HCT116 (cell line): Measurements from ENCODE around the gene NECTIN3. TPM values are rescaled to one million over a fixed set of nuclear protein-coding genes. Genes with fewer than 3 reads are reported as not detected.

Source experiments
- ATAC-seq: fragments of 200-7000 bp; cut with Tn5 transposase; 2 replicates; pipeline ENCODE4 v1.9.1; 2020; ENCODE audit warnings: mild to moderate bottlenecking, moderate library complexity
- BruUV-seq: library from RNA; stranded (reverse); fragments of 400-500 nt; replicated peaks from 2 replicates; lab custom pipeline; 2021; lab: Mats Ljungman, UMichigan
- CTCF ChIA-PET: fragments of 300-600 bp; sonication (Branson Sonifier 250); formaldehyde crosslinking; loops from one replicate; lab custom pipeline; 2021; ENCODE audit warnings: antibody characterized with exemption; lab: Charles Lee
- POLR2A ChIA-PET: fragments of 300-600, 350-600 bp; sonication (Branson Sonifier 250); formaldehyde crosslinking; loops from one replicate; lab custom pipeline; 2021; ENCODE audit warnings: antibody characterized with exemption; lab: Charles Lee
- RAD21 ChIA-PET, 2 experiments: fragments of 300-600 bp; sonication (Branson Sonifier 250); formaldehyde crosslinking; loops; one replicate each; lab custom pipeline; 2023; ENCODE audit warnings: low total read pairs in 2 of 2; ENCODE audit not compliant: uncharacterized antibody in 2 of 2, unreplicated experiment in 2 of 2, low non-redundant PET in 1 of 2; lab: Charles Lee
- DNase-seq: peaks from one replicate; pipeline ENCODE4 v3.0.0-alpha.2; 2010; ENCODE audit warnings: low read depth, low spot score
- H2AFZ ChIP-seq: fragments of 200-600 bp; shearing (Covaris generic), sonication (generic); 2 replicates; pipeline ENCODE4 v1.6.1; 2017; ENCODE audit warnings: low read depth, mixed run types, mixed read lengths, antibody characterized with exemption, low read length; ENCODE audit not compliant: poor library complexity, severe bottlenecking
- H3K27ac ChIP-seq: 2 replicates; pipeline ENCODE4 v1.5.1; 2012; ENCODE audit warnings: low read depth, low read length
- H3K27me3 ChIP-seq: fragments of 200-600 bp; sonication (generic); 2 replicates; pipeline ENCODE4 v1.6.1; 2016; ENCODE audit warnings: mixed run types, low read length, mixed read lengths; ENCODE audit not compliant: insufficient read depth
- H3K36me3 ChIP-seq, 2 experiments: fragments of 200-500 bp in 1 of 2; fragments of 200-600 bp in 1 of 2; sonication (Bioruptor generic) in 1 of 2; sonication (generic) in 1 of 2; 2 replicates each; pipeline versions ENCODE4 v1.5.1 to v1.6.1; 2014 to 2016; ENCODE audit warnings: low read length in 2 of 2, inconsistent platforms in 1 of 2, mixed read lengths in 1 of 2, mixed run types in 1 of 2; ENCODE audit not compliant: insufficient read depth in 2 of 2, control insufficient read depth in 1 of 2
- H3K4me1 ChIP-seq, 2 experiments: fragments of 200-600 bp in 1 of 2; sonication (generic) in 1 of 2; 2 replicates each; pipeline versions ENCODE4 v1.5.1 to v1.6.1; 2012 to 2017; ENCODE audit warnings: low read length in 2 of 2, inconsistent platforms in 1 of 2, mild to moderate bottlenecking in 1 of 2, mixed read lengths in 1 of 2, mixed run types in 1 of 2, moderate library complexity in 1 of 2; ENCODE audit not compliant: insufficient read depth in 2 of 2, control insufficient read depth in 1 of 2
- H3K4me2 ChIP-seq: fragments of 200-600 bp; sonication (generic); 2 replicates; pipeline ENCODE4 v1.6.1; 2017; ENCODE audit warnings: mixed run types, low read length, mixed read lengths
- H3K4me3 ChIP-seq, 2 experiments: fragments of 200-600 bp in 1 of 2; sonication (generic) in 1 of 2; replicated peaks in 1 of 2; 2 replicates each; pipeline ENCODE4 v1.5.1; 2011 to 2016; ENCODE audit warnings: low read length in 2 of 2, control low read depth in 1 of 2, low read depth in 1 of 2, mild to moderate bottlenecking in 1 of 2, mixed read lengths in 1 of 2, mixed run types in 1 of 2
- H3K79me2 ChIP-seq: fragments of 200-600 bp; sonication (generic); 2 replicates; pipeline ENCODE4 v1.6.1; 2017; ENCODE audit warnings: mild to moderate bottlenecking, mixed run types, low read length, moderate library complexity, mixed read lengths; ENCODE audit not compliant: insufficient read depth
- H3K9ac ChIP-seq: fragments of 200-600 bp; sonication (generic); 2 replicates; pipeline ENCODE4 v1.6.1; 2016; ENCODE audit warnings: low read length, mixed read lengths
- H3K9me2 ChIP-seq: fragments of 200-600 bp; sonication (generic), shearing (Covaris generic); 2 replicates; pipeline ENCODE4 v1.6.1; 2017; ENCODE audit warnings: mixed run types, mild to moderate bottlenecking, moderate library complexity; ENCODE audit not compliant: insufficient read depth
- H3K9me3 ChIP-seq, 2 experiments: fragments of 200-500 bp in 1 of 2; fragments of 200-600 bp in 1 of 2; sonication (Bioruptor generic) in 1 of 2; sonication (generic) in 1 of 2; 2 replicates each; pipeline ENCODE4 v1.6.1; 2014 to 2017; ENCODE audit warnings: low read length in 2 of 2, mixed read lengths in 2 of 2, inconsistent platforms in 1 of 2, low read depth in 1 of 2, mild to moderate bottlenecking in 1 of 2, mixed run types in 1 of 2, moderate library complexity in 1 of 2; ENCODE audit not compliant: control insufficient read depth in 1 of 2, insufficient read depth in 1 of 2
- H4K20me1 ChIP-seq: fragments of 200-600 bp; sonication (generic), shearing (Covaris generic); 2 replicates; pipeline ENCODE4 v1.6.1; 2017; ENCODE audit warnings: mixed run types, mild to moderate bottlenecking, moderate library complexity; ENCODE audit not compliant: insufficient read depth
- ATF3 ChIP-seq: IDR thresholded peaks from 2 replicates; pipeline ENCODE4 v1.6.1; 2012
- CBX3 ChIP-seq: IDR thresholded peaks from 2 replicates; pipeline ENCODE4 v1.6.1; 2012; ENCODE audit warnings: low read depth
- CEBPB ChIP-seq: IDR thresholded peaks from 2 replicates; pipeline ENCODE4 v1.6.1; 2012; ENCODE audit warnings: low read depth
- CTCF ChIP-seq, 3 experiments: fragments of 200-600 bp in 1 of 3; sonication (generic) in 1 of 3; IDR thresholded peaks in 2 of 3; conservative IDR thresholded peaks in 1 of 3; 2 replicates each; pipeline ENCODE4 v1.5.1; 2012 to 2017; ENCODE audit warnings: low read depth in 2 of 3, low read length in 2 of 3, antibody characterized with exemption in 1 of 3, borderline replicate concordance in 1 of 3, control low read depth in 1 of 3, mild to moderate bottlenecking in 1 of 3, mixed read lengths in 1 of 3, mixed run types in 1 of 3, moderate library complexity in 1 of 3; ENCODE audit not compliant: insufficient read depth in 1 of 3
- EZH2 ChIP-seq: fragments of 200-600 bp; sonication (generic); IDR thresholded peaks from 2 replicates; pipeline ENCODE4 v1.6.1; 2017; ENCODE audit warnings: antibody characterized with exemption, mixed run types
- EZH2phosphoT487 ChIP-seq: fragments of 200-600 bp; IDR thresholded peaks from 2 replicates; pipeline ENCODE4 v1.6.1; 2018; ENCODE audit warnings: antibody characterized with exemption, borderline replicate concordance
- FOSL1 ChIP-seq: IDR thresholded peaks from 2 replicates; pipeline ENCODE4 v1.6.1; 2012; ENCODE audit warnings: low read depth
- MAX ChIP-seq: IDR thresholded peaks from 2 replicates; pipeline ENCODE4 v1.6.1; 2012
- POLR2A ChIP-seq: IDR thresholded peaks from 2 replicates; pipeline ENCODE4 v1.7.0; 2011; ENCODE audit warnings: borderline replicate concordance; ENCODE audit not compliant: insufficient read depth, insufficient read length; ENCODE audit errors: extremely low read depth
- POLR2AphosphoS5 ChIP-seq: IDR thresholded peaks from 2 replicates; pipeline ENCODE4 v1.6.1; 2011; ENCODE audit warnings: mild to moderate bottlenecking, low read depth, low read length, moderate library complexity
- REST ChIP-seq: IDR thresholded peaks from 2 replicates; pipeline ENCODE4 v1.6.1; 2012; ENCODE audit warnings: low read depth
- SP1 ChIP-seq: IDR thresholded peaks from 2 replicates; pipeline ENCODE4 v1.6.1; 2012; ENCODE audit warnings: low read depth
- SRF ChIP-seq: IDR thresholded peaks from 2 replicates; pipeline ENCODE4 v1.6.1; 2012; ENCODE audit warnings: low read depth
- TCF7L2 ChIP-seq: IDR thresholded peaks from 2 replicates; pipeline ENCODE4 v1.7.0; 2011; ENCODE audit warnings: borderline replicate concordance, inconsistent platforms; ENCODE audit not compliant: insufficient read depth, insufficient read length; ENCODE audit errors: extremely low read depth
- YY1 ChIP-seq: IDR thresholded peaks from 2 replicates; pipeline ENCODE4 v1.6.1; 2011; ENCODE audit warnings: low read length, low read depth, moderate library complexity, mild to moderate bottlenecking; ENCODE audit not compliant: insufficient replicate concordance; ENCODE audit errors: extremely low read depth
- ZBTB33 ChIP-seq: IDR thresholded peaks from 2 replicates; pipeline ENCODE4 v1.6.1; 2011; ENCODE audit warnings: mild to moderate bottlenecking, low read length, moderate library complexity; ENCODE audit not compliant: insufficient replicate concordance; ENCODE audit errors: extremely low read depth
- ZFX ChIP-seq: fragments of 450-650 bp; IDR thresholded peaks from 2 replicates; pipeline ENCODE4 v1.6.1; 2017
- ZNF274 ChIP-seq: fragments of 200-500 bp; sonication (Bioruptor generic); IDR thresholded peaks from 2 replicates; pipeline ENCODE4 v1.6.1; 2014; ENCODE audit warnings: mild to moderate bottlenecking, low read depth, low read length, inconsistent platforms
- intact Hi-C: fragments of 100-400 bp; cut with micrococcal nuclease; formaldehyde crosslinking; loops from 2 replicates; pipeline ENCODE4 v1.10.0; 2022
- total RNA-seq: library from RNA; stranded (reverse); gene quantifications from one replicate; pipeline ENCODE4 v1.2.1, GENCODE V29; 2021; ENCODE audit not compliant: unreplicated experiment

Gene NECTIN3
- total RNA-seq, 1 experiment from 2014 or later, result 93.6 TPM

GRCh38 chr3:111087924-111088469 lies 16.4 kb downstream of the NECTIN3 start:
- ATAC-seq, result peak; percentile 42
- Histone ChIP-seq H3K9me2 (no peaks in the 10 kb centered on the region), H4K20me1 (peaks cover 18% of the 10 kb centered on the region; the same call in 1 of the 2 replicates), H3K4me3 (no peak overlapping the region), H3K4me2 (peak overlapping the region; percentile 16; the same call in 1 of the 2 replicates), H3K4me1 (peaks cover 10 to 40% of the 10 kb centered on the region in 2 experiments; a peak in 2 of 4 replicates), H3K9ac (no peak overlapping the region), H3K27me3 (no peaks in the 10 kb centered on the region), H3K79me2 (peaks cover 100% of the 10 kb centered on the region), H3K36me3 (peaks cover 0 to under 1% of the 10 kb centered on the region in 2 experiments; a peak in 1 of 4 replicates), H3K9me3 (no peaks in the 10 kb centered on the region), H2AFZ (no peak overlapping the region), H3K27ac (peak overlapping the region; percentile 15; the same call in 1 of the 2 replicates)
- RAD21 ChIA-PET, result no interaction called here
- no peak for TF ChIP-seq SP1
- no peak for TF ChIP-seq CEBPB
- TF ChIP-seq ZBTB33, result no peak
- no peak for TF ChIP-seq POLR2A
- no peak for TF ChIP-seq SRF
- no peak for TF ChIP-seq EZH2
- TF ChIP-seq EZH2phosphoT487, result no peak
- TF ChIP-seq ATF3, result no peak
- no peak for TF ChIP-seq FOSL1
- TF ChIP-seq ZNF274, result no peak
- TF ChIP-seq CBX3, result no peak
- TF ChIP-seq ZFX, result no peak
- no peak for TF ChIP-seq POLR2AphosphoS5
- no peak for TF ChIP-seq CTCF (IDR thresholded peaks at IDR 0.05 in 2 of 3, conservative IDR thresholded peaks at IDR 0.05 in 1 of 3; ENCODE audit: borderline replicate concordance in 1 of 3, insufficient read depth in 1 of 3, low read depth in 2 of 3, low read length in 2 of 3)
- TF ChIP-seq MAX, result no peak
- no peak for TF ChIP-seq TCF7L2
- TF ChIP-seq REST, result no peak
- TF ChIP-seq YY1, result no peak
- intact Hi-C loops, result no loop called here
- POLR2A ChIA-PET, result no interaction called here
- CTCF ChIA-PET, result no interaction called here
- no peak for DNase-seq
- no TSS peak for BruUV-seq
